A549 (cell line): ENCODE measurements around the gene CD300LF. TPM values are rescaled to one million over a fixed set of nuclear protein-coding genes. Genes with fewer than 3 reads are reported as not detected.

Experiments
- ATAC-seq, 2 experiments: fragments of 200-7000 bp in 1 of 2; fragments of >200 bp in 1 of 2; cut with Nextera tagmentation in 1 of 2; cut with Tn5 transposase in 1 of 2; 3 replicates each; pipeline versions ENCODE4 v1.8.0 to v1.9.1; 2018 to 2020; ENCODE audit warnings: mild to moderate bottlenecking in 1 of 2, moderate library complexity in 1 of 2
- CTCF ChIA-PET: fragments of 300-600 bp; sonication (Branson Sonifier 250); formaldehyde crosslinking; extraction: SDS; loops from one replicate; lab custom pipeline; 2021; ENCODE audit warnings: antibody characterized with exemption, inconsistent platforms; lab: Yijun Ruan, JAX
- POLR2A ChIA-PET: fragments of 350-600 bp; formaldehyde crosslinking; extraction: SDS; loops from one replicate; lab custom pipeline; 2021; ENCODE audit warnings: antibody characterized with exemption, inconsistent platforms; lab: Yijun Ruan, JAX
- DNase-seq, 2 experiments: peaks; one replicate each; pipeline versions ENCODE4 v3.0.0 to v3.0.0-alpha.2; 2011 to 2016; ENCODE audit warnings: low read depth in 1 of 2, low spot score in 1 of 2
- FAIRE-seq: peaks from 2 replicates; lab custom pipeline; 2011; peaks lifted over from hg19 to GRCh38; lab: Jason Lieb, UNC
- H3K27ac ChIP-seq, 2 experiments: fragments of >200 bp; sonication (Bioruptor Twin); formaldehyde crosslinking; 3 replicates each; pipeline ENCODE4 v1.5.1; 2016 to 2017
- H3K4me1 ChIP-seq: fragments of >200 bp; sonication (Bioruptor Twin); formaldehyde crosslinking; 3 replicates; pipeline ENCODE4 v1.6.1; 2016
- H3K4me2 ChIP-seq: fragments of >200 bp; sonication (Bioruptor Twin); formaldehyde crosslinking; 3 replicates; pipeline ENCODE4 v1.6.1; 2016
- H3K4me3 ChIP-seq: fragments of >200 bp; sonication (Bioruptor Twin); formaldehyde crosslinking; 3 replicates; pipeline ENCODE4 v1.5.1; 2016
- H3K9me3 ChIP-seq: fragments of >200 bp; sonication (Bioruptor Twin); formaldehyde crosslinking; 3 replicates; pipeline ENCODE4 v1.6.1; 2016
- BHLHE40 ChIP-seq: IDR thresholded peaks from 2 replicates; pipeline ENCODE4 v1.6.1; 2012; ENCODE audit warnings: low read depth, low read length, inconsistent platforms
- CBX2 ChIP-seq: fragments of 200-600 bp; sonication (generic); IDR thresholded peaks from 2 replicates; pipeline ENCODE4 v1.6.1; 2016; ENCODE audit warnings: low read depth, mild to moderate bottlenecking, borderline replicate concordance
- CBX8 ChIP-seq: fragments of 200-600 bp; sonication (generic); IDR thresholded peaks from 2 replicates; pipeline ENCODE4 v1.6.1; 2016
- CEBPB ChIP-seq, 2 experiments: fragments of >200 bp in 1 of 2; sonication (Bioruptor Twin) in 1 of 2; formaldehyde crosslinking in 1 of 2; IDR thresholded peaks; 2 replicates each; pipeline ENCODE4 v1.6.1; 2012 to 2016
- CTCF ChIP-seq: fragments of >200 bp; sonication (Bioruptor Twin); formaldehyde crosslinking; IDR thresholded peaks from 3 replicates; pipeline ENCODE4 v1.5.1; 2016
- EHF ChIP-seq: fragments of 250-450 bp; sonication (Bioruptor Pico); IDR thresholded peaks from 2 replicates; pipeline ENCODE4 v1.5.0; 2020; ENCODE audit warnings: mild to moderate bottlenecking
- EHMT2 ChIP-seq: fragments of 200-600 bp; sonication (generic); IDR thresholded peaks from 2 replicates; pipeline ENCODE4 v1.6.1; 2016; ENCODE audit warnings: antibody characterized with exemption, low read depth, mild to moderate bottlenecking, moderate library complexity
- ELK1 ChIP-seq: fragments of 150-350 bp; IDR thresholded peaks from 2 replicates; pipeline ENCODE4 v1.6.1; 2014; ENCODE audit warnings: low read depth, mild to moderate bottlenecking, low read length
- FOSL2 ChIP-seq, 2 experiments: fragments of 450-650 bp in 1 of 2; fragments of >200 bp in 1 of 2; sonication (Bioruptor Twin) in 1 of 2; formaldehyde crosslinking; IDR thresholded peaks; 2 replicates each; pipeline versions ENCODE4 v1.5.0 to v1.6.1; 2016 to 2020; ENCODE audit warnings: mild to moderate bottlenecking in 1 of 2, moderate library complexity in 1 of 2
- FOXS1 ChIP-seq: fragments of 250-450 bp; sonication (Bioruptor Pico); IDR thresholded peaks from 2 replicates; pipeline ENCODE4 v1.5.0; 2020; ENCODE audit warnings: mild to moderate bottlenecking, moderate library complexity
- GATA3 ChIP-seq: IDR thresholded peaks from 2 replicates; pipeline ENCODE4 v1.6.1; 2012; ENCODE audit warnings: borderline replicate concordance
- HEYL ChIP-seq: fragments of 250-450 bp; sonication (Bioruptor Pico); IDR thresholded peaks from 2 replicates; pipeline ENCODE4 v1.8.0; 2021; ENCODE audit warnings: mild to moderate bottlenecking, moderate library complexity
- HOXB5 ChIP-seq: fragments of 250-450 bp; sonication (Bioruptor Pico); IDR thresholded peaks from 2 replicates; pipeline ENCODE4 v1.5.0; 2020; ENCODE audit warnings: mild to moderate bottlenecking, moderate library complexity
- JUN ChIP-seq, 2 experiments: fragments of >200 bp; sonication (Bioruptor Twin); formaldehyde crosslinking; IDR thresholded peaks; 2 replicates in 1 of 2; 3 replicates in 1 of 2; pipeline ENCODE4 v1.6.1; 2016 to 2017
- KDM1A ChIP-seq: fragments of 200-600 bp; sonication (generic); IDR thresholded peaks from 2 replicates; pipeline ENCODE4 v1.6.1; 2016; ENCODE audit warnings: low read depth, mild to moderate bottlenecking
- MAFK ChIP-seq: fragments of 450-650 bp; IDR thresholded peaks from 2 replicates; pipeline ENCODE4 v1.6.1; 2014; ENCODE audit not compliant: partially characterized antibody
- NR3C1 ChIP-seq: fragments of >200 bp; sonication (Bioruptor Twin); formaldehyde crosslinking; IDR thresholded peaks from 3 replicates; pipeline ENCODE4 v1.6.1; 2017
- RFX5 ChIP-seq: fragments of 450-650 bp; IDR thresholded peaks from 2 replicates; pipeline ENCODE4 v1.7.1; 2014; ENCODE audit warnings: antibody characterized with exemption, mild to moderate bottlenecking, moderate library complexity
- SMC3 ChIP-seq: fragments of >200 bp; sonication (Bioruptor Twin); formaldehyde crosslinking; IDR thresholded peaks from 3 replicates; pipeline ENCODE4 v1.6.1; 2018; ENCODE audit warnings: inconsistent platforms
- USF2 ChIP-seq: fragments of 450-650 bp; IDR thresholded peaks from 2 replicates; pipeline ENCODE4 v1.6.1; 2014; ENCODE audit warnings: antibody characterized with exemption
- ZNF302 ChIP-seq: fragments of 250-450 bp; sonication (Bioruptor Pico); IDR thresholded peaks from 2 replicates; pipeline ENCODE4 v1.9.0; 2021; ENCODE audit warnings: inconsistent platforms, mild to moderate bottlenecking, moderate library complexity
- ZSCAN20 ChIP-seq: fragments of 250-450 bp; sonication (Bioruptor Pico); IDR thresholded peaks from 2 replicates; pipeline ENCODE4 v1.8.0; 2022; ENCODE audit warnings: mild to moderate bottlenecking, moderate library complexity
- WGBS: methylation state at CpG from one replicate; pipeline ENCODE4 v1.1.6; 2017; ENCODE audit errors: missing lambda C conversion rate; 5-methylcytosine and 5-hydroxymethylcytosine counted together
- polyA plus RNA-seq, 4 experiments: library from polyadenylated mRNA; depleted of rRNA in 3 of 4; stranded (reverse); fragments of >200 nt; fragmentation: RNase III in 1 of 4; extraction: RNeasy Plus Mini Kit Qiagen cat#74134 plus additional on column Dnase treatment in 1 of 4; gene quantifications; 2 replicates in 3 of 4; 3 replicates in 1 of 4; pipeline ENCODE4 v1.2.3, GENCODE V29; 2011 to 2017
- TF ChIP-seq, protein P1 (sequence below): fragments of 250-450 bp; sonication (Bioruptor Pico); IDR thresholded peaks from 2 replicates; pipeline ENCODE4 v1.5.0; 2021; ENCODE audit warnings: mild to moderate bottlenecking, moderate library complexity, borderline replicate concordance
- TF ChIP-seq, protein P2 (sequence below): fragments of 250-450 bp; sonication (Bioruptor Pico); IDR thresholded peaks from 2 replicates; pipeline ENCODE4 v1.5.0; 2020; ENCODE audit warnings: low read depth, mild to moderate bottlenecking, moderate library complexity

Gene CD300LF
- polyA plus RNA-seq, 2 of the 4 experiments (the other 2 are of a cell fraction): not detected

DNA sequence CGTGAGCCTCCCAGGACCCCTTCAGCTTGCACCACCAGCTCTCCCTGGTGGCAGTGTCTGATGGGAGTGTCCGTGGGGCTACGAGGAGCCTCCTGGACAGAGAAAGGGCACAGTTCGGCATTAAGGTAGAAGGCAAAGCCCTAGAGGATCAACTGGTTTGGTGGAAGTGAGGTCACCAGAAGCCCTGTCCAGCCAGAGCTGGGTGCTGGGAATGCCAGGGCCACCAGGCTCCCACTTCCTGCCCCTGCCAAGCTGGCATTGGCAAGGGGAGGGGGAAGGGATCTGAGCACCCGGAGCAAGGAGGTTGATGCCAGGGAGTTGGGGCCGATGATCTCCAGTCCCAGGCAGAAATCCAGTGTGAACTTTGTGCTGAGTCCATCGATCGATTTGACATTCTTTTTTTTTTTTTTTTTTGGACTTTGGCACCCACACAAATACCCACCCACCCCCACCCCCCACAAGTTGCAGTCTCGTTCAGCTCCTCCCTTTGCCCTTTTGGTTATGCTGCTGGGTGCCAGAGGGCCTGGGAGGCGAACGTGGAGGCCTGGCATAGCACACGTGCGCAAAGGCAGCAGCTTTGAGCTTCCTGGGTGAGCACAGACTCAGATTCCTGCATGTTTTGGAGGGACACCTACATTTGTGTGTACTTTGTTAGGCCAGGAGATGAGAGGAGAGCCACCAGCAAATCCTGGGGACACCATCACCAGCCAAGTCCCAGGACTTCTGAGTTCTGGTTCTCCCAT lies 37.8 kb upstream of the CD300LF start:
- 81% methylated on average over 13 of the region's 13 CpGs for WGBS
- no peak for TF ChIP-seq EHF (CRISPR knock-in tag)
- TF ChIP-seq FOXS1 (CRISPR knock-in tag): no peak
- TF ChIP-seq HEYL (CRISPR knock-in tag): no peak
- no peak for TF ChIP-seq GATA3
- no peak for TF ChIP-seq NR3C1
- TF ChIP-seq MAFK: no peak
- no peak for TF ChIP-seq BHLHE40
- no peak for TF ChIP-seq USF2
- no peak for TF ChIP-seq HOXB5 (CRISPR knock-in tag)
- TF ChIP-seq JUN (IDR thresholded peaks at IDR 0.05): no peak
- TF ChIP-seq, protein P1, sequence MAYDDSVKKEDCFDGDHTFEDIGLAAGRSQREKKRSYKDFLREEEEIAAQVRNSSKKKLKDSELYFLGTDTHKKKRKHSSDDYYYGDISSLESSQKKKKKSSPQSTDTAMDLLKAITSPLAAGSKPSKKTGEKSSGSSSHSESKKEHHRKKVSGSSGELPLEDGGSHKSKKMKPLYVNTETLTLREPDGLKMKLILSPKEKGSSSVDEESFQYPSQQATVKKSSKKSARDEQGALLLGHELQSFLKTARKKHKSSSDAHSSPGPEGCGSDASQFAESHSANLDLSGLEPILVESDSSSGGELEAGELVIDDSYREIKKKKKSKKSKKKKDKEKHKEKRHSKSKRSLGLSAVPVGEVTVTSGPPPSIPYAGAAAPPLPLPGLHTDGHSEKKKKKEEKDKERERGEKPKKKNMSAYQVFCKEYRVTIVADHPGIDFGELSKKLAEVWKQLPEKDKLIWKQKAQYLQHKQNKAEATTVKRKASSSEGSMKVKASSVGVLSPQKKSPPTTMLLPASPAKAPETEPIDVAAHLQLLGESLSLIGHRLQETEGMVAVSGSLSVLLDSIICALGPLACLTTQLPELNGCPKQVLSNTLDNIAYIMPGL (CRISPR knock-in tag): no peak
- no peak for TF ChIP-seq CBX2
- TF ChIP-seq CEBPB (IDR thresholded peaks at IDR 0.05): no peak
- TF ChIP-seq, all 56 proteins: peak for 0
- POLR2A ChIA-PET: interaction anchor here (1.5 to 1.7 kb wide), 2 partner anchors 9 to 93 kb away, joined by 11 to 12 read pairs; no protein-coding TSS in a partner anchor
- 0 out of 6 replicates have a peak overlapping the region, but pooled peaks of 1 of the 2 experiments have one; percentile 15 for H3K27ac ChIP-seq
- H3K4me2 ChIP-seq: peak overlapping the region; percentile 90
- DNase-seq: no peak
- CTCF ChIA-PET: interaction anchor here (1.0 to 21.5 kb wide), 9 partner anchors 12 to 184 kb away, joined by 3 to 705 read pairs (median 6); partner anchors contain the start of genes NAT9 and RAB37
- no peak for FAIRE-seq
- no peak overlapping the region for H3K4me3 ChIP-seq
- no peaks in the 10 kb centered on the region for H3K9me3 ChIP-seq
- ATAC-seq: no peak
- peaks cover 30% of the 10 kb centered on the region for H3K4me1 ChIP-seq

- Histone ChIP-seq H3K4me3 (no peak overlapping the region; the same call in 2 of the 3 replicates), H3K27ac (0 out of 6 replicates have a peak overlapping the region, but pooled peaks of 1 of the 2 experiments have one; percentile 15), H3K9me3 (no peaks in the 10 kb centered on the region), H3K4me2 (peak overlapping the region; percentile 90), H3K4me1 (peaks cover 30% of the 10 kb centered on the region)
- no peak for TF ChIP-seq CBX8
- no peak for TF ChIP-seq ELK1
- TF ChIP-seq EHMT2: no peak
- no peak for TF ChIP-seq FOSL2 (IDR thresholded peaks at IDR 0.05)
- no peak for TF ChIP-seq FOSL2 (CRISPR knock-in tag; IDR thresholded peaks at IDR 0.05)
- TF ChIP-seq HEYL (CRISPR knock-in tag): no peak
- no peak for TF ChIP-seq KDM1A
- no peak for TF ChIP-seq SMC3
- TF ChIP-seq RFX5: no peak
- no peak for TF ChIP-seq CTCF
- no peak for TF ChIP-seq ZNF302 (CRISPR knock-in tag)
- no peak for TF ChIP-seq ZSCAN20
- TF ChIP-seq, protein P2, sequence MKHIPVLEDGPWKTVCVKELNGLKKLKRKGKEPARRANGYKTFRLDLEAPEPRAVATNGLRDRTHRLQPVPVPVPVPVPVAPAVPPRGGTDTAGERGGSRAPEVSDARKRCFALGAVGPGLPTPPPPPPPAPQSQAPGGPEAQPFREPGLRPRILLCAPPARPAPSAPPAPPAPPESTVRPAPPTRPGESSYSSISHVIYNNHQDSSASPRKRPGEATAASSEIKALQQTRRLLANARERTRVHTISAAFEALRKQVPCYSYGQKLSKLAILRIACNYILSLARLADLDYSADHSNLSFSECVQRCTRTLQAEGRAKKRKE (CRISPR knock-in tag): no peak
- ATAC-seq (no peak), DNase-seq (no peak), FAIRE-seq (no peak)
- WGBS: 94% methylated on average over 6 of the region's 6 CpGs
- CTCF ChIA-PET: interaction anchor here (1.0 to 21.5 kb wide), 8 partner anchors 12 to 184 kb away, joined by 3 to 705 read pairs (median 6); partner anchors contain the start of gene NAT9
- POLR2A ChIA-PET: interaction anchor here (1.1 to 1.7 kb wide), 5 partner anchors 10 to 92 kb away, joined by 3 to 15 read pairs (median 11); no protein-coding TSS in a partner anchor
Observed at GRCh38 chr17:74750039-74750326, 37.3 kb upstream of the CD300LF start.
